ENCODE results near the gene B4GAT1. TPM values are rescaled to one million over a fixed set of nuclear protein-coding genes. Genes with fewer than 3 reads are reported as not detected.

B4GAT1 gene
- total RNA-seq, 1 donor from 2014 or later = 16.0 TPM

GRCh38 chr11:66336234-66337102, 11.0 kb downstream of the B4GAT1 start, which contains the start of gene RIN1:
TSS of gene RIN1 (minus strand) at chr11:66336434. CDS start at chr11:66336402, 32 bp downstream.
- peak; percentile 61 for DNase-seq

GRCh38 chr11:66335531-66336233, 11.7 kb downstream of the B4GAT1 start:
- peak; percentile 12 for DNase-seq

GRCh38 chr11:66334605-66335442, 12.6 kb downstream of the B4GAT1 start:
- no peak for DNase-seq

GRCh38 chr11:66333896-66334604, 13.4 kb downstream of the B4GAT1 start:
- no peak for DNase-seq

GRCh38 chr11:66333220-66333877, 14.1 kb downstream of the B4GAT1 start:
- DNase-seq = no peak

GRCh38 chr11:66332371-66333219, 14.8 kb downstream of the B4GAT1 start:
- no peak for DNase-seq

GRCh38 chr11:66331542-66332370, 15.7 kb downstream of the B4GAT1 start:
- no peak for DNase-seq

GRCh38 chr11:66330931-66331330, 16.5 kb downstream of the B4GAT1 start:
- no peak for DNase-seq

GRCh38 chr11:66329165-66329673, 18.2 kb downstream of the B4GAT1 start:
- DNase-seq = no peak

GRCh38 chr11:66328302-66329144, 18.9 kb downstream of the B4GAT1 start:
- DNase-seq = peak; percentile 77

- DNase-seq = no peak
Observed at GRCh38 chr11:66328031-66328301, 19.5 kb downstream of the B4GAT1 start.

GRCh38 chr11:66327171-66328030, 20.0 kb downstream of the B4GAT1 start:
- DNase-seq = peak; percentile 26

GRCh38 chr11:66326261-66327111, 20.9 kb downstream of the B4GAT1 start:
- peak; percentile 67 for DNase-seq

- no peak for DNase-seq
Observed at GRCh38 chr11:66325263-66325671, 22.2 kb downstream of the B4GAT1 start.

GRCh38 chr11:66324664-66325063, 22.8 kb downstream of the B4GAT1 start:
- no peak for DNase-seq

GRCh38 chr11:66323684-66324083, 23.7 kb downstream of the B4GAT1 start:
- DNase-seq = no peak

Data from skin of body (tissue), 2 donors.